ENCODE measurements around the gene CACNB4.
"Not testable (repeated sequence)": the region's sequence is repeated elsewhere in the genome, so short reads cannot be mapped to it uniquely, and the experiment has no call there.

CACNB4 gene

GRCh38 chr2:151943461-151943860 is 155.4 kb downstream of the CACNB4 start:
- Histone ChIP-seq H3K4me3 (ENCODE audit: extremely low read depth, insufficient read depth, low read length, poor library complexity, severe bottlenecking) (no peak overlapping the region), H3K27ac (ENCODE audit: low read depth, low read length, severe bottlenecking) (no peak overlapping the region), H3K9me3 (ENCODE audit: control insufficient read depth, low read length) (peaks cover 9% of the 10 kb centered on the region), H3K4me1 (ENCODE audit: control insufficient read depth, insufficient read depth, low read length, poor library complexity, severe bottlenecking) (no peaks in the 10 kb centered on the region), H3K36me3 (ENCODE audit: control insufficient read depth, insufficient read depth, low read length) (no peaks in the 10 kb centered on the region)
- WGBS, 2 experiments (ENCODE audit: insufficient coverage in 2 of 2), result no CpG with 5 or more reads among the region's 1 CpG

- H3K9me3 ChIP-seq (ENCODE audit: control insufficient read depth, low read length); H3K36me3 ChIP-seq (ENCODE audit: control insufficient read depth, insufficient read depth, low read length); H3K4me1 ChIP-seq (ENCODE audit: control insufficient read depth, insufficient read depth, low read length, poor library complexity, severe bottlenecking); H3K27ac ChIP-seq (ENCODE audit: low read depth, low read length, severe bottlenecking); H3K4me3 ChIP-seq (ENCODE audit: extremely low read depth, insufficient read depth, low read length, poor library complexity, severe bottlenecking): not testable (repeated sequence)
- WGBS, 2 experiments (ENCODE audit: insufficient coverage in 2 of 2), result 80 to 100% methylated on average over 2 to 3 of the region's 10 CpGs
Measured at GRCh38 chr2:151942540-151943205, 156.2 kb downstream of the CACNB4 start.

- no peaks in the 10 kb centered on the region for H3K4me1 ChIP-seq (ENCODE audit: control insufficient read depth, insufficient read depth, low read length, poor library complexity, severe bottlenecking)
- no peak overlapping the region for H3K27ac ChIP-seq (ENCODE audit: low read depth, low read length, severe bottlenecking)
- H3K4me3 ChIP-seq (ENCODE audit: extremely low read depth, insufficient read depth, low read length, poor library complexity, severe bottlenecking), result no peak overlapping the region
- no peaks in the 10 kb centered on the region for H3K36me3 ChIP-seq (ENCODE audit: control insufficient read depth, insufficient read depth, low read length)
- H3K9me3 ChIP-seq (ENCODE audit: control insufficient read depth, low read length), result peaks cover 5% of the 10 kb centered on the region
Measured at GRCh38 chr2:151937966-151938365, 160.9 kb downstream of the CACNB4 start.

- Histone ChIP-seq H3K4me3 (ENCODE audit: extremely low read depth, insufficient read depth, low read length, poor library complexity, severe bottlenecking) (no peak overlapping the region), H3K36me3 (ENCODE audit: control insufficient read depth, insufficient read depth, low read length) (no peaks in the 10 kb centered on the region), H3K9me3 (ENCODE audit: control insufficient read depth, low read length) (peaks cover under 1% of the 10 kb centered on the region), H3K27ac (ENCODE audit: low read depth, low read length, severe bottlenecking) (no peak overlapping the region), H3K4me1 (ENCODE audit: control insufficient read depth, insufficient read depth, low read length, poor library complexity, severe bottlenecking) (no peaks in the 10 kb centered on the region)
- WGBS, 2 experiments (ENCODE audit: insufficient coverage in 2 of 2), result 85 to 90% methylated on average over 2 of the region's 4 CpGs
Measured at GRCh38 chr2:151936626-151937025, 162.2 kb downstream of the CACNB4 start.

- Histone ChIP-seq H3K27ac (ENCODE audit: low read depth, low read length, severe bottlenecking) (no peak overlapping the region), H3K4me3 (ENCODE audit: extremely low read depth, insufficient read depth, low read length, poor library complexity, severe bottlenecking) (no peak overlapping the region), H3K4me1 (ENCODE audit: control insufficient read depth, insufficient read depth, low read length, poor library complexity, severe bottlenecking) (no peaks in the 10 kb centered on the region), H3K36me3 (ENCODE audit: control insufficient read depth, insufficient read depth, low read length) (no peaks in the 10 kb centered on the region), H3K9me3 (ENCODE audit: control insufficient read depth, low read length) (no peaks in the 10 kb centered on the region)
Measured at GRCh38 chr2:151933266-151933804, 165.5 kb downstream of the CACNB4 start.

GRCh38 chr2:151931756-151932155 is 167.1 kb downstream of the CACNB4 start:
- Histone ChIP-seq H3K36me3 (ENCODE audit: control insufficient read depth, insufficient read depth, low read length) (no peaks in the 10 kb centered on the region), H3K9me3 (ENCODE audit: control insufficient read depth, low read length) (no peaks in the 10 kb centered on the region), H3K4me3 (ENCODE audit: extremely low read depth, insufficient read depth, low read length, poor library complexity, severe bottlenecking) (no peak overlapping the region), H3K27ac (ENCODE audit: low read depth, low read length, severe bottlenecking) (no peak overlapping the region), H3K4me1 (ENCODE audit: control insufficient read depth, insufficient read depth, low read length, poor library complexity, severe bottlenecking) (no peaks in the 10 kb centered on the region)
- no CpG with 5 or more reads among the region's 1 CpG for WGBS, 2 experiments (ENCODE audit: insufficient coverage in 2 of 2)

- H3K36me3 ChIP-seq (ENCODE audit: control insufficient read depth, insufficient read depth, low read length), result no peaks in the 10 kb centered on the region
- no peak overlapping the region for H3K4me3 ChIP-seq (ENCODE audit: extremely low read depth, insufficient read depth, low read length, poor library complexity, severe bottlenecking)
- no CpG with 5 or more reads among the region's 1 CpG for WGBS, 2 experiments (ENCODE audit: insufficient coverage in 2 of 2)
- no peaks in the 10 kb centered on the region for H3K4me1 ChIP-seq (ENCODE audit: control insufficient read depth, insufficient read depth, low read length, poor library complexity, severe bottlenecking)
- no peak overlapping the region for H3K27ac ChIP-seq (ENCODE audit: low read depth, low read length, severe bottlenecking)
- no peaks in the 10 kb centered on the region for H3K9me3 ChIP-seq (ENCODE audit: control insufficient read depth, low read length)
Measured at GRCh38 chr2:151931030-151931611, 167.7 kb downstream of the CACNB4 start.

- WGBS, 2 experiments (ENCODE audit: insufficient coverage in 2 of 2), result no CpG with 5 or more reads among the region's 2 CpGs
- no peaks in the 10 kb centered on the region for H3K4me1 ChIP-seq (ENCODE audit: control insufficient read depth, insufficient read depth, low read length, poor library complexity, severe bottlenecking)
- no peak overlapping the region for H3K4me3 ChIP-seq (ENCODE audit: extremely low read depth, insufficient read depth, low read length, poor library complexity, severe bottlenecking)
- no peaks in the 10 kb centered on the region for H3K36me3 ChIP-seq (ENCODE audit: control insufficient read depth, insufficient read depth, low read length)
- H3K9me3 ChIP-seq (ENCODE audit: control insufficient read depth, low read length), result no peaks in the 10 kb centered on the region
- no peak overlapping the region for H3K27ac ChIP-seq (ENCODE audit: low read depth, low read length, severe bottlenecking)
Measured at GRCh38 chr2:151930042-151930441, 168.8 kb downstream of the CACNB4 start.

GRCh38 chr2:151928380-151928779 is 170.5 kb downstream of the CACNB4 start:
- 75 to 87% methylated on average over 2 of the region's 2 CpGs for WGBS, 2 experiments (ENCODE audit: insufficient coverage in 2 of 2)
- Histone ChIP-seq H3K9me3 (ENCODE audit: control insufficient read depth, low read length) (no peaks in the 10 kb centered on the region), H3K4me1 (ENCODE audit: control insufficient read depth, insufficient read depth, low read length, poor library complexity, severe bottlenecking) (no peaks in the 10 kb centered on the region), H3K27ac (ENCODE audit: low read depth, low read length, severe bottlenecking) (no peak overlapping the region), H3K4me3 (ENCODE audit: extremely low read depth, insufficient read depth, low read length, poor library complexity, severe bottlenecking) (no peak overlapping the region), H3K36me3 (ENCODE audit: control insufficient read depth, insufficient read depth, low read length) (no peaks in the 10 kb centered on the region)

- Histone ChIP-seq H3K4me3 (ENCODE audit: extremely low read depth, insufficient read depth, low read length, poor library complexity, severe bottlenecking) (no peak overlapping the region), H3K27ac (ENCODE audit: low read depth, low read length, severe bottlenecking) (no peak overlapping the region), H3K36me3 (ENCODE audit: control insufficient read depth, insufficient read depth, low read length) (no peaks in the 10 kb centered on the region), H3K9me3 (ENCODE audit: control insufficient read depth, low read length) (no peaks in the 10 kb centered on the region), H3K4me1 (ENCODE audit: control insufficient read depth, insufficient read depth, low read length, poor library complexity, severe bottlenecking) (no peaks in the 10 kb centered on the region)
- 87 to 88% methylated on average over 5 to 6 of the region's 7 CpGs for WGBS, 2 experiments (ENCODE audit: insufficient coverage in 2 of 2)
Measured at GRCh38 chr2:151927501-151928221, 171.2 kb downstream of the CACNB4 start.
